Peyer's patch (tissue), 4 donors: ENCODE results near the gene ARIH1.
"Not testable (repeated sequence)": the region's sequence is repeated elsewhere in the genome, so short reads cannot be mapped to it uniquely, and the experiment has no call there.

Experiments used
- CTCF ChIP-seq, 6 experiments: fragments of 450-650 bp in 4 of 6; fragments of 200-600 bp in 2 of 6; sonication (generic) in 1 of 6; IDR thresholded peaks; one replicate each; pipeline ENCODE4 v1.5.1; 2017 to 2019; ENCODE audit warnings: antibody characterized with exemption in 6 of 6, mild to moderate bottlenecking in 3 of 6, moderate library complexity in 1 of 6
- POLR2A ChIP-seq, 2 donors: fragments of 450-650 bp; IDR thresholded peaks; one replicate each; pipeline ENCODE4 v1.5.1; 2017; ENCODE audit warnings: antibody characterized with exemption in 2 of 2, mild to moderate bottlenecking in 2 of 2, moderate library complexity in 2 of 2

DNA sequence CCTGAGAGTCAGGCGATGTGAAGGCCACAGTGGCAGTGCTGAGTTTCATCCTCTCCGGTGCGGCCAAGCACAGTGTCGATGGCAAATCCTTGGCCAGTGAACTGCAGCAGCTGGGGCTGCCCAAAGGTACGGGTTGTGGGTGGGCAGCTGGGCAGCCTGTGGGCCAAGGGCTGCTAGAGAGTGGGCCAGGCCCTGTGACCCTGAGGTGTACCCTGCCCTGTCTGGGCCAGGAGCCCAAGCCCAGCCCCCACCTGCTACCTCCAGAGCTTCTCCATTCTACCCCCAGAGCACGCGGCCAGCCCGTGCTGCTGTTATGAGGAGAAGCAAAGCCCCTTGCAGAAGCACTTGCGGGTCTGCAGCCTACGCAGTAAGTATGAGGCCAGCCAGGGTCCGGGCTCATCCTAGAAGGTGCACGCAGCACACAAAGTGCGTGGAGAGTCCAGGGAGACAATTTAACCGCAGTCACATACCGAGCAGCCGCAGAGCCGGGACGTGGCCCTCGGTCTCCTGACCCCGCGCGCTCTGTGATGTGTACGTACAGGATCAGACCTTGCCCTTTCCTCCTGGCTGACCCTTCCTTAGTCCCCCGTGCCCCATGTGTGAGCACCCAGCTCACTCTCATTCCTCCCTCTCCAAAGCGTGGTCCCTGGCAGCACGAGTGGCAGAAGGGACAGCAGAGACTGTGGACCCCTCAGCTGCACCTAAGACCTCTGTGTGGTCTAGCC, 165.8 kb downstream of the ARIH1 start:
- TF ChIP-seq CTCF, POLR2A (IDR thresholded peaks at IDR 0.05): not testable (repeated sequence)
